Measurements from ENCODE around the gene ARRDC2. TPM values are rescaled to one million over a fixed set of nuclear protein-coding genes. Genes with fewer than 3 reads are reported as not detected.

Gene ARRDC2
- total and polyA plus RNA-seq, 4 donors: 19.4 to 62.2 (median 48.8) TPM

DNA sequence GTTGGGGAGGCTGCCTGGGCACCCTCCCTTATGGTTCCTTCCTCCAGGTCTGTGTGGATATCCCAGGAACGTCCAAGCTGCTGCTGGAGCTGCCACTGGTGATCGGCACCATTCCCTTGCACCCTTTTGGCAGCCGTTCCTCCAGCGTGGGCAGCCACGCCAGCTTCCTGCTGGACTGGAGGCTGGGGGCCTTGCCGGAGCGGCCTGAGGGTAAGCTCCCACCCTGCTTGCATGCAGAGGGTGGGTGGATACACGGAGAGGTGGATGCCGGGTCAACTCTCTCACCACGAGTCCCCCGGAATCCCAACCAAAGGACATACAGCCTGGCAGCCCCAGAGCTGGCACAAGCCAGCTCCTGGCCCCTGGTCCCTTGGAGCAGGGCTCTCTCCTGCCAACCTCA lies 2.2 kb downstream of the ARRDC2 start:
- peaks cover 0 to 42% (median 0%) of the 10 kb centered on the region in 4 donors for H3K36me3 ChIP-seq (ENCODE audit: control insufficient read depth in 4 of 4, insufficient read depth in 4 of 4, low read length in 4 of 4)
- ATAC-seq (ENCODE audit: insufficient read depth, low FRiP score) (no peak), DNase-seq (no peak)
- TF ChIP-seq, protein P1, sequence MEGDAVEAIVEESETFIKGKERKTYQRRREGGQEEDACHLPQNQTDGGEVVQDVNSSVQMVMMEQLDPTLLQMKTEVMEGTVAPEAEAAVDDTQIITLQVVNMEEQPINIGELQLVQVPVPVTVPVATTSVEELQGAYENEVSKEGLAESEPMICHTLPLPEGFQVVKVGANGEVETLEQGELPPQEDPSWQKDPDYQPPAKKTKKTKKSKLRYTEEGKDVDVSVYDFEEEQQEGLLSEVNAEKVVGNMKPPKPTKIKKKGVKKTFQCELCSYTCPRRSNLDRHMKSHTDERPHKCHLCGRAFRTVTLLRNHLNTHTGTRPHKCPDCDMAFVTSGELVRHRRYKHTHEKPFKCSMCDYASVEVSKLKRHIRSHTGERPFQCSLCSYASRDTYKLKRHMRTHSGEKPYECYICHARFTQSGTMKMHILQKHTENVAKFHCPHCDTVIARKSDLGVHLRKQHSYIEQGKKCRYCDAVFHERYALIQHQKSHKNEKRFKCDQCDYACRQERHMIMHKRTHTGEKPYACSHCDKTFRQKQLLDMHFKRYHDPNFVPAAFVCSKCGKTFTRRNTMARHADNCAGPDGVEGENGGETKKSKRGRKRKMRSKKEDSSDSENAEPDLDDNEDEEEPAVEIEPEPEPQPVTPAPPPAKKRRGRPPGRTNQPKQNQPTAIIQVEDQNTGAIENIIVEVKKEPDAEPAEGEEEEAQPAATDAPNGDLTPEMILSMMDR (IDR thresholded peaks at IDR 0.05; ENCODE audit: control extremely low read depth, extremely low read depth): no peak
- H3K4me3 ChIP-seq: peak overlapping the region; percentile 83
- no peaks in the 10 kb centered on the region for H3K27me3 ChIP-seq (ENCODE audit: control insufficient read depth in 3 of 3, insufficient read depth in 3 of 3, low read length in 2 of 3)
- peaks cover 0 to 13% (median 5%) of the 10 kb centered on the region in 5 donors for H3K4me1 ChIP-seq (ENCODE audit: control insufficient read depth in 5 of 5, insufficient read depth in 5 of 5, low read length in 5 of 5)
- no peak overlapping the region for H3K27ac ChIP-seq (ENCODE audit: low read depth in 1 of 2, low read length in 1 of 2)
- WGBS, 2 donors: 67 to 93% methylated on average over 11 of the region's 11 CpGs
- H3K9ac ChIP-seq (ENCODE audit: insufficient read depth in 1 of 2, low read length in 2 of 2): no peak overlapping the region
- H3K9me3 ChIP-seq (ENCODE audit: control insufficient read depth in 4 of 4, insufficient read depth in 3 of 4, low read length in 3 of 4): no peaks in the 10 kb centered on the region

DNA sequence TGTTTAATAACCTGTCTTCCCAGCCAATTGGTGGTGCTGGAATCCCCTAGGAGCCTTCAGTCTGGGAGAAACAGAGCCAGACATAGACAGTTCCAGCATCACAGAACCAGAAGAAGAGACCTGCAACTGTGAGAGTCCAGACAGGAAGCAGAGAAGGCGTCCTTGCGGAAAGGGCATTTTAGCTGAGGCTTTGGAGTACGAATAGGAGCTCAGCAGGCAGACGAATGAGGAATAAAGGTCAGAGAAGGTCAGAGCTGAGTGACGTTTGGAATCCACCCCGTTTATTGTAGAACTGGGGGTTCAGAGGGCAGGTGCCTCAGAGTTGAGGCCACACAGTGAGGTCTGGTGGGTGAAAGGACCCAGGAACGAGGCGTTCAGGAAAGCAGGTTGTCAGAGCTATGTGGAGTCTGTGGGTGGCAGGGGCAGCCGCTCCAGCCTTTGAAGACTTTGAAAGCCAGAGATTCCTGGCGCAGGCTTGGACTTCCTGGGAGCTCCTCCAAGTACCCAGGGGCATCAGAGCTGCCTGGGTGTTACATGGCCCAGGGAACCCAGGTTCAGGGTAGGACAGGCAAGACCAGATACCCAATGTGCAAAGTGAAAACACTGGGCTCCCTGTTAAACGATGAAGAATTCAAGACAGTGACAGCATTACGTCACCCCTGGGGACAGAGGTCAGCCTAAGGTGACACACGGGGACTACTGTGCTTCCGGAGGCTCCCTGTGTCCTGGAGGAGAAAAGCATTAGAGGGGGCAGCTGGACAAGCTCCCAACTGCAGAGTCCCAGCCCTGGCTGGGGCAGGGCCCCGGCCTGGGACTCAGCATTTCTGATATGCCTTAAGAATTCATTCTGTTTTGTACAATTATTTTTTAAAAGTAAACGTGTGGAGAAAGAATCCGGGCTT lies 5.5 kb downstream of the ARRDC2 start:
- Histone ChIP-seq H3K27me3 (ENCODE audit: control insufficient read depth in 3 of 3, insufficient read depth in 3 of 3, low read length in 2 of 3) (no peaks in the 10 kb centered on the region), H3K36me3 (ENCODE audit: control insufficient read depth in 4 of 4, insufficient read depth in 4 of 4, low read length in 4 of 4) (peaks cover 0 to 49% (median 0%) of the 10 kb centered on the region in 4 donors), H3K9me3 (ENCODE audit: control insufficient read depth in 4 of 4, insufficient read depth in 3 of 4, low read length in 3 of 4) (no peaks in the 10 kb centered on the region), H3K27ac (ENCODE audit: low read depth in 1 of 2, low read length in 1 of 2) (peak overlapping the region in 1 of 2 donors; percentile 9), H3K4me3 (no peak overlapping the region), H3K4me1 (ENCODE audit: control insufficient read depth in 5 of 5, insufficient read depth in 5 of 5, low read length in 5 of 5) (peaks cover 0 to 8% (median under 1%) of the 10 kb centered on the region in 5 donors), H3K9ac (ENCODE audit: insufficient read depth in 1 of 2, low read length in 2 of 2) (no peak overlapping the region)
- DNase-seq (no peak), ATAC-seq (ENCODE audit: insufficient read depth, low FRiP score) (no peak)
- 75 to 80% methylated on average over 17 of the region's 17 CpGs for WGBS, 2 donors
- TF ChIP-seq, protein P1 (IDR thresholded peaks at IDR 0.05; ENCODE audit: control extremely low read depth, extremely low read depth): no peak

DNA sequence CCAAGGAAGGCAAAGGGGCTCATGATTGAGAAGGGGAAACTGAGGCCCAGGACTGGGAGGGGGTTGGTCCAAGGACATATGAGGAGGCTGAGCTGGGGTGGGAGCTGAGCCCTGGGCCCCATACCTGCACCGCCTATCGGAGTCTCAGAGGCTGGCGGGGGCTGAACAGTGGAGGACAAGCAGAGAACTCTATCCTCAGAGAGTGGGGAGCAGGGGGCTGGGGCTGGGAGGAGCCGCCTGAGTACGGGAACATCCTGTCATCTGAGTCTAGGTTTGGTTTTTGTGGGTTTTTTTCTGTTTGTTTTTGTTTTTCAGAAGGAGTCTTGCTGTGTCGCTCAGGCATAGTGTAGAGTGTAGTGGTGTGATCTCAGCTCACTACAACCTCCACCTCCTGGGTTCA lies 6.2 kb downstream of the ARRDC2 start:
- no peak for DNase-seq
- peak overlapping the region in 1 of 2 donors; percentile 9 for H3K27ac ChIP-seq (ENCODE audit: low read depth in 1 of 2, low read length in 1 of 2)
- no peak overlapping the region for H3K4me3 ChIP-seq
- WGBS, 2 donors: 89 to 90% methylated on average over 6 of the region's 6 CpGs
- H3K9ac ChIP-seq (ENCODE audit: insufficient read depth in 1 of 2, low read length in 2 of 2): no peak overlapping the region
- H3K4me1 ChIP-seq (ENCODE audit: control insufficient read depth in 5 of 5, insufficient read depth in 5 of 5, low read length in 5 of 5): peaks cover 0 to 9% (median 0%) of the 10 kb centered on the region in 5 donors
- H3K9me3 ChIP-seq (ENCODE audit: control insufficient read depth in 4 of 4, insufficient read depth in 3 of 4, low read length in 3 of 4): no peaks in the 10 kb centered on the region
- TF ChIP-seq, protein P1 (IDR thresholded peaks at IDR 0.05; ENCODE audit: control extremely low read depth, extremely low read depth): no peak
- H3K27me3 ChIP-seq (ENCODE audit: control insufficient read depth in 3 of 3, insufficient read depth in 3 of 3, low read length in 2 of 3): no peaks in the 10 kb centered on the region
- ATAC-seq (ENCODE audit: insufficient read depth, low FRiP score): no peak
- peaks cover 0 to 45% (median 0%) of the 10 kb centered on the region in 4 donors for H3K36me3 ChIP-seq (ENCODE audit: control insufficient read depth in 4 of 4, insufficient read depth in 4 of 4, low read length in 4 of 4)
